Endometrial microvascular endothelial cells (primary cell): Measurements from ENCODE around the gene INSIG1. TPM values are rescaled to one million over a fixed set of nuclear protein-coding genes. Genes with fewer than 3 reads are reported as not detected.

Experiments
- in situ Hi-C: cut with HindIII; loops from 2 replicates; pipeline ENCODE4 v1.10.0; 2017; ENCODE audit warnings: low sequenced_read_pairs, low pct_unique_long_range_greater_than_20kb; ENCODE audit errors: inconsistent ontology term
- total RNA-seq: library from RNA; depleted of rRNA; stranded (reverse); fragments of >200 nt; gene quantifications from one replicate; pipeline ENCODE4 v1.2.3, GENCODE V29; 2015; ENCODE audit errors: inconsistent ontology term

The INSIG1 gene
- total RNA-seq, 1 donor from 2014 or later: 77.6 TPM

DNA sequence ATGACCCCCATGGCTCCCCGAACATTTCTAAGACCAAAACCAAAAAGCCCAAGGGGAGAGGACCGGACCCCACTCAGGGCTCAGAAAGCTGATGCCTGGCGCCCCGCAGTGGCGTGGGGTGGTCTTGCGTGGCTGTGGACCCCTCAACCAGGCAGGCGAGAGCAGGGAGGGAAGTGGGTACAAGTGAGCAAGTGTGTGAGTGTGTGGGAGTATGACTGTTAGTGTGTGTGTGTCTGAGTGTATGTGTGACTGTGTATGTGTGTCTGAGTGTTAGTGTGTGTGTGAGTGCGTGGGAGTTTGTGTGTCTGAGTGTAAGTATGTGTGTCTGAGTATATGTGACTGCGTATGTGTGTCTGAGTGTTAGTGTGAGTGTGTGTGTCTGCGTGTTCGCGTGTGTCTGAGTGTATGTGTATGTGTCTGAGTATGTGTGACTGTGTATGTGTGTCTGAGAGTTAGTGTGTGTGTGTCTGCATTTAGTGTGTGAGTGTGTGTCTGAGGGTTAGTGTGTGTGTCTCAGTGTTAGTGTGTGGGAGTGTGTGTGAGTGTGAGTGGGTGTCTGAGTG, 34.0 kb upstream of the INSIG1 start:
- in situ Hi-C loops: no loop called here

DNA sequence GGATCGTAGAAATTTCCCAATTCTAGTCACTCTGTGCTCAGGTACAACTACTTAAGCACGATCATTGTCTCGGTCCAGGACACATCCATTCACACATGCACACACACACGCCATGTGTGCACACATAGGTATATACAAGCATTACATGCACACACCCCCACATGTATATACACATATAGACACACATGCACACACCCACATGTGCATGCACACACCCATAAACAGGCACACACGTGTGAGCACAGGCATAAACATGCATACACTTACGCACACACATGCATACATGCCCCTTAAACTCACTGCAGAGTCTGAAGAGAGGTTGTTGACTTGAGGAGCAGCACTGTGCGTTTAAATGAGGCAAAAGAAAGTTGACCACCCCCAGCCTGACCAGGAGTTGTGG, 32.5 kb upstream of the INSIG1 start:
- in situ Hi-C loops: no loop called here

DNA sequence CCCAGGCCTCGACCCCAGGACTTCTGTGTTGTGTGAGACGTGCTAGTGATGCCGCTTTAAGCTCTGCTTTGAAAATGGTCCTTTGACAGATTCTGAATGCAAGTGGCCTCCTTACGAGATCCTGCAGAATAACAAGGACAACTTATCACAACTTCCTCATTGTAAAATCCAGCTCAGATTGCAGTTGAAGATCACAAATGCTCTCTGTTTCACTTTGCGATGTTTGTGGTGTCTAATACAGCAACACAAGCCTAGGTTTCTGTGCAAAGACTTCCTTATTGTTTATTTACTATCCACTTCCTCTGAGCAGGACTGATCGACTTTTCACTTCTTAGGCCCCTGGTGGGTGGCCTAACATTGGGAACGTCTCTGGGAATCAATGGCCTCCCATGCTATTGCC, 31.7 kb upstream of the INSIG1 start:
- in situ Hi-C loops: no loop called here

DNA sequence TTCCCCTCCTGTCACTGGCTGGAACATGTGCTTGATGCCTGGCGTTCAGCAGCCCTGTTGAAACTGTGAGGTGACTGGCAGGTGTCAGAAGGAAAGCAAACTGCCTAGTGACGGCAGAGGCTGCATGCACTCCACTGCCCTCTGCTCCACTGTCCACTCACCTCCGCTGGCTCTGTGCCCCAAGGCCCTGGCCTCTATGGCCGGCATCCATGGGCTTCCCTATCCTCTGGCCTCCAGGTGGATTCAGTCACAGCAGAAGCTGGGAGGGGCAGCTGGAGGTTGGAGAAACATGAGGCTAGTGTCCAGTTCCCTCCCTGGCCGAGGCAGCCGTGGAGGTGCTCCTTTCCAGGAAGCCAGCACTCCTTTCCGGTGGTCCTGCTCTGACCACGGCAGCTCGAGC, 31.2 kb upstream of the INSIG1 start:
- in situ Hi-C loops: no loop called here

DNA sequence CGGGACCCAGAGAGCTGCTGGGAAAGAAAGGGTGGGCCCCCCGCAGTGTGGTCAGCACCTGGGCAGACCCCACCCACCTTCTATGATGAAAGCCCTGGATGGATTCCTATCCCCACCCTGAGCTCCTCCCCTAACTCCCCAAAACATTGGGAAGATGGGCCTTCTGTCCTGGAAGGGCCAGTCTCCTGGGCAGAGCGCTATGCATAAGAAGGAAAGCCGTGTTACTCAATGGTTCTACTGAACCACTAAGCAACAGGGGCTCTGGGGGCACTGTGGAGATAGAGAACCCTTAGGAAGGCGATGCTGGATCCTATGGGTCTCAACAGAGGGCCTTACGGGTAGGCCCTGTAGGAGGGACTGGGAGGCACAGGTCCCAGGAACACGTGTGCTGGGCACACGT, 30.7 kb upstream of the INSIG1 start:
- in situ Hi-C loops: no loop called here

DNA sequence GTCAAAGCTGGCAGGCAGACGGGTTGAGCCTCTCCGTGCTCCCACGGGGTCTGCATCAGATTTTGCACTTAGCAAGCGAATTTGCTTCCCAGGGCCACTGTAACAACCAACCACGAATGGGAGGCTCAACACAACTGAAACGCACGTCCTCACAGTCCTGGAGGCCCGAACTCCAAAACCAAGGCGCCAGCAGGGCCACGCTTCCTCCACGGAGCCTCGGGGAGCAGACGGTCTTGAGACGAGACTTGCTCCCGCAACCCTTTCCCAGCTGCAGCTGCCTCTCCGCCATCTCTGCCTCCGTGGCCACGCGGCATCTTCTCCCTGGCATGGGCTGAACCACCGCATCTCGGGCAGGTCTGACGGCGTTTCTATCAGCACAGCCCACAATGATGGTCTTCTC, 30.2 kb upstream of the INSIG1 start:
- in situ Hi-C loops: no loop called here

DNA sequence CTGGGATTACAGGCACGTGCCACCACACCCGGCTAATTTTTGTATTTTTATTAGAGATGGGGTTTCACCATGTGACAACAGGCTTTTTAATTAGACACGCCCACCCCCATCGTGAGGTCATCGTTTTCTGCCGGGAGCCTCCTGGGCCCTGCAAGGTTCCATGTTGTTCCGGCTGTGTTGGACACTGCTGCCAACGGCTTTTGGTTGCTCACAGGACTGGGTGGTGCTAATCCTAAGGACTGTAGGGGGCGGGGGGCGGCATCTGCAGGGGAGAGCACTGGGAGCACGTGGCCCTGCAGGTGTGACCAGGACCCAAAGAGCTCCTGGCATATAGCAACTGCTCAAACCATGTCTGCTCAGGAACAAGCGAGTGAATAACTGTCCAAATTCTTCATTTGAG, 29.5 kb upstream of the INSIG1 start:
- in situ Hi-C loops: no loop called here

DNA sequence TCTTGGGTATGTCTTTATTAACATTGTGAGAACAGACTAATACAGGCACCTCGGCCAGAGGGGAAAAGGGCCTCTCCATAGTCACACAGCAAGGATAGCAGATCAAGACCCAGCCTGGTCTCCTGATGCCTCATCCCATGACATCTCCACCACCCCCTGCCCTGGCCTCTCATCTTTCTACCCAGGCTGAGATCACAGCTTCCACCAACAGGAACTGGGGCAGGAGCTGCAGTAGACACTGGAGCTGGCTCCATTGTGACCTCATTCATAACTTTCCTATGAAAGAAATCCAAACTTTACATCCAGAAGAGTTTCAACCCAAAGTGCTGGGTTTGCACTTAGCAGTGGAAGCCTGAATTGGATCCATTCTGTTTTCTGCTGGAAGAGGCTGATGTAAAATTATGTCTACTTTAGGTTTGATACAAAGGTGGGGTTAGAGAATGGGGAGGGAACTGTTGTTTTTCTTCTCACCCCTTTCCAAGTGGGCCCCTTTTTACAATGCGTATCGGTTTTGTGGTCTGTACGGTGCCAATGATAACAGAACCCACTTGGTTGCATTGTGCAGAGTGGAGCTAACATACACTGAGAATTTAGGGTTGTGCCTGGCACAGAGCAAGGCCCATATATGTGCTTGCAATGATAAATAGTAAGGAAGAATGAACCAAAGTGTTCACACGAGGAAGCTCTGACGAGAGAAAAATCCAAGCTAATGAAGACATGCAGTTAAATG, 28.6 kb upstream of the INSIG1 start:
- in situ Hi-C loops: no loop called here

DNA sequence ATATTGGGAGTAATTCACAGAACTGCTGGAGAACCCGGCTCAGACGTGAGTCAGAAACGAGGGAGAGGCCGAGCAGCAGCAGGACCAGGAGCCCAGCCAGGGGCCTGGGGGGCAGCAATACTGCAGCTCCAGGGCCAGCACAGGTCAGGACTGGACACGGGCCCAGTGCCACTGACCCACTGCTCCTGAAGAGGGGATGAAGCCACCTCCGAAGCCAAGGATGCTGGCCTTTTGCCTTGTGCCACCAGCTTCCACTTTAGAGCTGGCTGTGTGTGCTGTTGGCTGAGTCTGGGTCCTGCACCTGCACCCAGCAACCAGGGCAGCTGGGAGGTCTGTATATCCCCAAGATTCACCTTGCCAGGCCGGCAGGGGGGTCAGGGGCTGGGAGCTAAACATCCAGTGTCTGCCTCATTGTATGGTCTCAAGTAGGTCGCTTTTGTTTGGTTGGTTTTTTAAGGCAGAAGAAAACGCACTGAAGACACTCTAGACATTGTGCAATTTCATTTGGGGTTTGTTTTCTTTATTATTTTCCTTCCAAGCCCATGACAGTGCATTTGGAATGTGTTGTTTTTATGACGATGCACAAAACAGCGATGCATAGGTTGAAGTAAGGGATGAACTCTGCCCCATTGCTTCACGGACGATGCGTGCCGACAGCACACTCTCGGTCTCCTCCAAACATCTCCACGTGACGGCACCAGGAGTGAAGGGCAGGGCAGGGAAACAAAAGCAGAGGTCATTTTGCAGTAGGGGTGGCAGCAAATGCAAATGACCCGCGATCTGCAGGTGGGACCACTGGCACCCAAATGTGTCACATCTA, 27.7 kb upstream of the INSIG1 start:
- in situ Hi-C loops: no loop called here

DNA sequence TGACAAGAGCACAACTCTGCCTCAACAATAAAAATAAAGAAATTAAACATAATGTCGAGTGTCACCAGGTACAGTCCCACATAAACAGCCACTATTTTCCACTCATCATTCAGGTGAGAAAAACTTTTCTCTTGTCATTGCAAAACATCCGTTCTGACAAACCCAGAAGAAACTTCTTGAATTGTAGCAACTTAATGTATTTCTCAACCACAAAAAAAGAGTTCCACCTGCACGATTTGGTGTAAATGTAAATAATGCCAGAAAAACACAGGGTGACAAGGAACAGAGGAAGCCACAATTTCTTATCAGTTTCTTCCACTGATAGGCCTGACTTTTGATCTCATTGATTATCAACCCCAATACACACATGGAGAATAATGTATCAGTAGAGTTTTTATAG, 26.8 kb upstream of the INSIG1 start:
- in situ Hi-C loops: no loop called here

DNA sequence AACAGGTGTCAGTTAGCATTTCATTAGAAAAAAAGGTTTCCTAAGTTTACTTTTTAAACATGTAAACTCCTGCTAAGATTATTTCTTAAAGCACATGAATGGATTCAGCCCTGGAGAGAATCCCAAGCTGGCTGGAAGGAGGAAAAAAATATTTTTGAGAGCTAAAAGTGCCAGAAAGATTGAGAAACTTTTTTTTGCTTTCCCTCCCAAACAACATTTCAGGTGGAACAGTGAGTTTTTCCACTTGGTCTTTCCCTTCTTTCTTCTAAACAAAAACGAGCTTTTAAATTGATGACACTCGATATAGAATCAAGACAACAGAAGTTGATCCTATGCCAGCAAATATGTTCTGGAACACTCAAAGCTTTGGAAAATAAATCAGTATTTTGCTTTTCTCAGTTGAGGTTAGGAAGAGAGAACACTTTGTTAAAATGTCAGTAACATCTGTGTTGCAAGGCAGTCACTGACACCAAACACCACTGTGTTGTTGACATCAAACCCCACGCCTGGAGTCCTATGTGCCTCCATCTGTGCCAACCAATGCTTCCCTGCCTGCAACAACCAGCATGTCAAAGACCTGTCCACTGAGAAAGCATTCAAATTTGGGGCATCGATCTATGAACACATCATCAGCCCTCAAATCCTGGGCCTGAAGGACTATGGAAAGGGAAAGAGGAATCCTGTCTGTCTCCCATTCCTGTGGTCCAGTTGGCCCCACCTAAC, 22.9 kb upstream of the INSIG1 start:
- in situ Hi-C loops: no loop called here

DNA sequence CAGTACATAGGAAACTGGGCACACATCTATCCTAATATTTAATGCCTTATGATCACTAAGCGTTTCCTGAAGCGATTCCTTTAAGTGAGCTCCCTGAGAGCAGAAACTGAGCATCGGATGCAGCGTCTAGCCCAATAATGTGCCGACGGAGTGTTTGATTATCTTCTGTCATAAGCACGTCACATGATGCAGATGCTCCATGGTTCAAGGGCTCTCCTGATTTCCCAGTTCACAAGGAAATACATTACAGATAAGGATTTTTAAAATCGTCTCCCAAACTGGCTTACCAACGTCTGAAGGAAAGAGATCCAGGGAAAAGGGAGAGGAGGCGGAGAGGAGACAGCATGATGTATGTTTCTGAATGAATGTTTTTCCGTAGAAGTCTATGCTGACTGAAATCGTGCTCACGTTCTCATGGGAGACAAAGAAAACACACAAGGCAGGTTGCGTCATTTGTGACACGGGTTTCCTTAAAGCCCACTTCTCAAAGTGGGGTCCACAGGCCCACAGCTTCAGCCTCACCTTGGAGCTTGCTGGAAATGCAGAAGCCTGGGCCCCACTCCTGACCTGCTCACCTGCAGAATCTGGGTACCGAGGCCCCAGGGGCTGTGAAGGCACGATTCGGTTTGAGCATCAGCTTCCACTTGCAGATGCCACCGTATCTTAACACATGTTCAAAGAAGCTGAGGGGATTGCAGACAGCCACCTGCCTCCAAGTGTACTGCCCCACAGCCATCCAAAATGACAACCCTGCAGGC, 21.5 kb upstream of the INSIG1 start:
- in situ Hi-C loops: no loop called here

DNA sequence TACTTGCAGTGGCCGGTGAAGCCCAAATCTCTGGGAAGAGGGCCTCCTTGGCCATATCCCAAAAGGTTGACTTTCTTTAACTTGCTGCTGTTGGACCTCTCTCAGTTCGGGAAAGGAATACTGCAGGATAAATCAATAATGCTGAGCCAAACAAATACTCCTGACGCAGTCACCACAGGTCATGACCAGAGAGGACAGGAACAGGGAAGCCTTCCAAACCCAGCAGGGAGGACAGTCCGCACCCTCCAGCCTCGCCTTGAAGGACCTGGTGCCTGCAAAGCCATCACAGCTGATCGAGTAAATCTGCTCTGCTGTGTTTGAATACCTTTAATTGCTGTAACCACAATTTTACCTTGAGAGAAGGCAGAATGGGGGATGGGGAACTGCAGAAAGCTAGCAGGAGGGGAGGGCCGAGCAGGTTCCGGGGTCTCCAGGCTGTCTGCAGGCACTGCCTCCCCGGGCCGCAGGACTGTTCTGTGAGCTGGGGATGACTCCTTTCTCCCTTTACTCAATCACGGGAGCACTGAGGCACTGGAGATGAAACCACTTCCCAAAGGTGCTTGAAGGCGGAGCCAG, 20.8 kb upstream of the INSIG1 start:
- in situ Hi-C loops: no loop called here

DNA sequence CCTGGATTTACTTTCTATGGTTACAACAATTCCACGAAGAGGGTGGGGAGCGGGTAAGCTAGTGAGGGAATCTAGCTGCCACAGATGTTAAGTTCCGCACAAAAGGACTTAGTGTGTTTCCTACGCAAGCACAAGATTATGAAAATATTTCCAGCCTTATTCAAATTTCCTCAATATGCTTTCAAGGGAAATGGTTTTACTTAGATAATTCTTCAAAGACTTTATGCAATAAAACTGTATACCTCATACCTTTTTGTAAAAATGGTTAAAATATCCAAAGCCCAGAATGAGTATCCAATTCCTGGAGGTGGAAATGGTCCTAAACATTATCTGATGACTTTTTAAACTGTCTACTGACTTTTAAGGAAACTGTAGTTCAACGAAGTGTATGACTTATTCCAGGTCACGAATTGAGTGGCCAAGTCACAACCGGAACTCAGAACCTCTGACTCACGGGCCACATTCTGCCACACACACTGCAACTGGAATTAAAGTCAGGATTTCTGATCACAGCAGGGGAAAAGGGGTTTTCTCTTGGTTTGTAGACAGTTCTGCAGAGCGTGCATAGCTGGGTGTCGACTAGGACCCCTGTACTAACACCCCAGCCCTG, 20.2 kb upstream of the INSIG1 start:
- in situ Hi-C loops: no loop called here

DNA sequence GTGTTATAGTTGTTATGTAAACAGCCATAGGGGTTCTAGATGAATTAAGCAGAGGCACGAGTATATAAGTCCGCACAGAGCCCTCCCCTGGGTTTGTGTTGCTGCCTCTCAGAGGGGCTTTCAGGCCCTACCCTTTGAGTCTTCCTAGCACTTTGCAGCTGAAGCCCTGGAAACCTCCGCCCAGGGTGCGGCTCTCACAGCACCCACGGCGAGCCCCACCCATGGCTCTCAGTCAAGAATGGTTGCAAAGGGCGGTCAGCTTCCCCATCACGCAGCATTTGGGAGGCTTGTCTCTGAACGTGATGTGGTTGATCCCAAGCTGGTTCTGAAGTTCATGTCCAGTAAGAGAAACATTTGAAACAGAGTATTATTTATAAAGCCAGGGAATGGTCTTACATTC, 18.8 kb upstream of the INSIG1 start:
- in situ Hi-C loops: no loop called here

DNA sequence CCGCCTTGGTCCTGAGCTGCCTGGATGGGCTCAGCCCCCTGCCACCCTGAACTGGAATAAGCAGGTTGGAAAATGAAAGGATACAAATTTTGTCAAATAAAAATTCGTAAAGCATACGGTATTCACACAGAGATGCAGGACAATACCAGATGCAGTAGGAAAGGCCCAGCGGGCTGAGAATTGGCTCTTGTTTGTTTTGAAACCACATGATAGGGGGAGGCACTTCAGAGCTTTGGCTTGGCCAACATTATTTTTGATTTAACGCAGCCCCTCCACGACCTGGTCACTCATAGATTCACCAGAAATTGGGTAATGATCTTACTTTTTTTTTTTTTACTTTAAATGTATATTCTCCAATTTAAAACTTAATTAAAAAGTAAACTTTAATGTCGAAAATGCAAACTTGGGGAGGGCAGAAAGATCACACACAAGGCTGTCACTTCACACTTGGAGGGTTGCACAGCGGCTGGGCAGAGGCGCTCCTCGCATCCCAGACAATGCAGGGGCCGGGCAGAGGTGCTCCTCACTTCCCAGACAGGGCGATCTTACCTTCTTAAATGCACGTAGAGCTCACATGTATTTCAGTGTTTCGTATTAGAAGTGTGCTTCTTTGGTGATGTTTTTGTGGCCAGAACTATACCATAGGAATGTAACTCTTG, 17.8 kb upstream of the INSIG1 start:
- in situ Hi-C loops: no loop called here

DNA sequence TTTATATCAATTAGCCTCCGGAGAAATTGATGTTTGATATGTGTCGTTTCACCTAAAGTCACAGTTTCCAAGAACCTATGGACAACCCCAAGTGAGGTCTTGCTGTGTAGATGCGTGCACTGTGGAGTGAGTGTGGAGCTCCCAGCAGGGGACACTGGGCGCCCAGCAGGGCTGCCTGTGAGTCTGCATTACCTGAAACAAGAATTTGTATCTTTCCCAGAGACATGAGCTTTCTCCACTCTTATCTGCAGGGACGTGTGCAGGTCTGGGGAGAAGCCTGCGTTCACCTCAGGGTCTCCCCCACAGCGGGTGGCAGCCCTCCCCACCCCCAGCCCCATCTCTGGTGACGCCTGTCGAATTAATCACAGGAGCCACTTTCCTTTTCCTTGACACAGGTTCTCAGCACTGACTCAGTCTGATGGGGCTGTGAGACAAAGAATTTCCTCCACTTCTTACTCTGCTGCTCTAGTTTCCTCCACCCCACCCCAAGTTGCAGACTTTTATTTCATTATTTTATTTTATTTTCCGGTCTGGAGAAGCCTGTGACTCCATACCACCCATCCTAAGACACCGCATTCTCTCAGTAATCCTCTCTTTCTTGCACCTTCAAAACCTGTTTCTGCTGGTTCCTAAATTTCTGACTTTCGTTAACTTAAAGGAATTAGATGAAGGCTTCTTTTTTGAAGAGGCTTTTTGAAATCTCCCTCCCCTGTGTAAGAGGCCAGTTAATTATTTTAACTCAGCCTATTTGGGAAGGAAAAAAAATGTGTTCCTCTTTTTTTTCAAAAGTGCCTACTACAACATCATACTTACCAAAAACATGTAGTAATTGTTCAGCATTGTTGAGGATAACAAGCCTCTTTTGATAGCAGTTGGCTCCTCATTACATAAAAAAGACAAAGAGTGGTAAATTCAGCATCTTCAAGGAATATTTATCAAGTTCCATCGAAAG, 17.0 kb upstream of the INSIG1 start:
- in situ Hi-C loops: no loop called here
